GM19238 (cell line): ENCODE data around the gene SORL1-AS1.
A peak's percentile ranks its signal among the peaks of the same experiment; 100 is the strongest.

Source experiments
- DNase-seq: peaks from one replicate; pipeline ENCODE4 v3.0.0; 2011; ENCODE audit warnings: low spot score; ENCODE audit not compliant: insufficient read length

The SORL1-AS1 gene

GRCh38 chr11:121451986-121452608 is 670 bp downstream of the SORL1-AS1 start, which contains the start of gene SORL1:
SORL1 (plus strand) TSS chr11:121452314; CDS start chr11:121452332, 18 bp downstream.
- peak; percentile 69 for DNase-seq

GRCh38 chr11:121451178-121451985 is 1.4 kb downstream of the SORL1-AS1 start:
- DNase-seq, result no peak

GRCh38 chr11:121450401-121450800 is 2.4 kb downstream of the SORL1-AS1 start:
- no peak for DNase-seq

GRCh38 chr11:121449626-121450025 is 3.1 kb downstream of the SORL1-AS1 start:
- no peak for DNase-seq

DNA sequence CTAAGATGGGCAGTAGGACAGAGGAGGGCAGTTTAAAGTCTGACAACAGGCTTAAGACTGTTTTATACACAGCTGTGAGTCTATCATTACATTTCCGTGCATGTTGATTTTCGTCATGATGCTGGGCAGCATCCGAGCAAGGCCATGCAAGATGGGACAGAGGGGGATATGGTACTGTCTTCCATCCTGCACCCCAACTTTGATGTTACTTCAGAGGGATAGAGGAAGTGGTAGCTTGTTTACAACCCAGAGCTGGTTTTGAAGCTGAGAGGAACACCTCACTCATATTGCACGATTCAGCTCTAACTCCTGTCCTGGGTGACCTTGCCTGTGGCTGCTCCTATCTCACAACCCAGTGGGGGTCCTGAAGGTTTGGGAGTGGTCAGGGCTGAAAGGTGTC is 3.6 kb downstream of the SORL1-AS1 start:
- DNase-seq, result no peak

DNA sequence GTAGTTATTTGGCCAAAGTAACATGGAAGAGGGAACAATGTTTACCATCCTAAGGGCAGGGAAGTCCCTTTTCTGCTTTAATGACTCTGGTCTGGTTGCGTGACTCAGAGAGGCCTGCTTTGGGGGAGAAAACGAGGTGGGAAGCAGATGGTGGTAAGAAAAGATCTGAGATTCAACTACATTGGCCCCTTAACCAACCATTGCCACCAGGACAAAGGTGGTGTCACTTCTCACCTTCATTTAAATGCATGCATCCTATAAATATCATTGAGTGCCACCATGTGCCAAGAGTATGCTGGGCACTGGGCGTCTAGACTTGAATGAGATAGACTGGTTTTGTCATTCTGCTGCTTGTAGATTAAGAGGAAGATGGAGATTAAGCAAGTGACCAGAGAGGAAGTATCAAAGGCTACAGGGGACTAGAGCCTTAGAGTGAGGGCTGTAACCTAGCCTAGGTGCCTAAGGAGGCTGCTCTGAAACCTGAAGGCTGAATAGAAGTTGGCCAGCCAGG is 4.3 kb downstream of the SORL1-AS1 start:
- no peak for DNase-seq

- DNase-seq, result no peak
Observed at GRCh38 chr11:121448011-121448410, 4.8 kb downstream of the SORL1-AS1 start.

DNA sequence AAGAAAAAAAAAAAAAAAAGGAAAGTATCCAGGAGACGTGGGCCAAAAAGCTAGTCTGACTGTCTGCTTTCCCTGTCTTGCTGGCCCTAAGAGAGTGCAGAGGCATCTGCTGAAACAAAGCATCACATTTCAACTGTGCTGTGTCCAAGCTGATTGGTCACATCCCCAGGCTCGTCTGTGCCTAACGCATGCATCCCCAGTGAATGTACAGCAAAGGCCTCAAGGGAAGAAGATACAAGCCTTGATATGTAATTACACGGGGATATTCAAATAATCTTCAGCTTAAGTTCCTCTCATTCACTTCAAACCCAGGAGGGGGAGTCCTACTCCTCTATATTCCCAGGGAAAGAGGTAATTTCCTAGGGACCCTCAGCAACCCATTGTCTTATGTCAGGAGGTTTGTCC is 6.0 kb downstream of the SORL1-AS1 start:
- DNase-seq, result no peak

DNA sequence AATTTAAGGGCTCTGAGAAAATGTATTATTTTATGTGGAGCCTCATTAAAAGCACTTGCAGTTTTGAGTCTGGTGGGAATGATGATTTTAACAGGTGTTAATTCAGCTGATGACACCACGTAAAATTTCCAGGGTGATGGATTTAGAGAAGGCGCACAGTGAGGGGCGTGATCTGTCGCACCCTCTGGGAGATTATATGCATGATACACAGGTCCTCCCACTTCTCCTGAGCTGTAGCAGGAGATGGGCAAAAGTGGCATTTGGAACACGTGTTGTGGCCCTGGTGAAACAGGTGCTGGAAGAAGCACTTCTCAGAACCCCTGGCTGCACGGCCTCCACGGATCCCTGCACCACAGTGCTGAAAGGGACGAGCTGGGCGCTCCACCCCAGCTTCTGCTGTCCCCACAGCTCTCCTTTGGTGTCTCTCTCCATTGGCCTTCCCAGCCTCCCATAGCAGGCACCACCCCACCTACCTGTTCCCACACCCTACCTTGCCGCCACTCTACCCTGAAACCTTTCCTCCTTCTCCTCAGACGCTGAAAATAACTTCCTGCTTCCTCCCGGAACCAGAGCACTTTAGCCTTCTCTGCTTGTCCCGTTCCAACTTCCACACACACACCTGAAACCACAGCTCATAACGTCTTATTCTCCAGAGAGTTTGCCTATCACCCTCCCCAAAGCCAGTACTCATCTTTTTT is 7.5 kb downstream of the SORL1-AS1 start:
- no peak for DNase-seq

DNA sequence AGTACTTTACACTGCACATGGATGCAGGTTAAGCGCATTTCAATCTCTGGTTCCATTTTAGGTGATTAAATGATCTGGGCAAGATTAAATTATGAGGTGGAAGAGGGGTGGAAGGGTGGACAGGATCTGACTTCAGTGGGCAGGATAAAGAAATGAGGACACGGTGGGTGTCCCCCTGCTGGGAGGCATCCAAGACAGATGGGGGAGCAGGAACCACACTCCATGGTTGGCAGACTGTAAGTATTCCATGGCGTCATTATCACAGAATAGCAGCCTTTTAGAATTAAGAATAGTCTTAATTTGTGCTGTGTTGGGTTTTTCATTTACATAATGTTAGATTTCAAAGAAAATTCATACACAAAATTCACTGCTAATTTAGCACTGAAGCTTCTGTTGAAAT is 8.2 kb downstream of the SORL1-AS1 start:
- DNase-seq, result no peak

- DNase-seq, result no peak
Observed at GRCh38 chr11:121443688-121444275, 9.0 kb downstream of the SORL1-AS1 start.

DNA sequence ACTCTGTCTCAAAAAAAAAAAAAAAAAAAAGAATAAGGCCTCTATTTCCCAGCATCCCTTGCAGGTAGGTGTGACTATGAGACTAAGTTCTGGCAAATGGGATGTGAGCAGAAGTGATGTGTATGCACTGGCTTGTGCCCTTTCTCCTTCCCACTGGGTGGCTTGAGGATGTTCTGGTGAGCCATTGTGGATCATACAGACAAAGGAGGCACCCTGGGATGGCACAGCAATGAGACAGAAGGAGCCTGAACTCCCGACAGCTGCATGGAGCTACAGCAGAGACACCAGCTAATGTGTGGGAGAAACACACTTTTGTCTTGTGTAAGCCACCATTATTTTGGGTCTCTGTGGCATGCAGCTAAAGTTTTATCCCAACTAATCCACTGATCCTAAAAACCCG is 11.2 kb downstream of the SORL1-AS1 start:
- no peak for DNase-seq

GRCh38 chr11:121439759-121440158 is 13.0 kb downstream of the SORL1-AS1 start:
- no peak for DNase-seq

DNA sequence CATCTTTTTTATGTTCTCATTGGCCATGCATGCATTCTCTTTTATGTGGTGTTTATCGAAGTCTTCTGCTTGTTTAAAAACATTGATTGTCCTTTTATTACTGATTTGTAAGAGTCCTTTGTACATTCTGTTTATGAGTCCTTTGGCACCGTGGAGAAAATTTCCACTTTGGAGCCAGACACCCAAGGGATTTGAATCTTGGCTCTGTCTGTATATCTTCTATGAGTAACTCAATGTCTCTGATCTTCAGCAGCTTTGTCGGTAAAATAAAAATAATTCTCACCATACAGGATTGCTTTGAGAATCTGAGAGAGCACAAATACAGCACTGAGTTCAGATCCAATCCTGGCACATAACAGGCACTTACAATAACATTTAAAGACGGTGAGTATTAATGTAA is 13.4 kb downstream of the SORL1-AS1 start:
- no peak for DNase-seq

GRCh38 chr11:121437686-121438078 is 15.1 kb downstream of the SORL1-AS1 start:
- no peak for DNase-seq

GRCh38 chr11:121437018-121437685 is 15.6 kb downstream of the SORL1-AS1 start:
- no peak for DNase-seq

- no peak for DNase-seq
Observed at GRCh38 chr11:121435551-121436511, 16.9 kb downstream of the SORL1-AS1 start.

- DNase-seq, result no peak
Observed at GRCh38 chr11:121435132-121435531, 17.6 kb downstream of the SORL1-AS1 start.

GRCh38 chr11:121431820-121432526 is 20.8 kb downstream of the SORL1-AS1 start:
- DNase-seq, result no peak
